ENCODE results near the gene ZNF280B. TPM values are rescaled to one million over a fixed set of nuclear protein-coding genes. Genes with fewer than 3 reads are reported as not detected.
A peak's percentile ranks its signal among the peaks of the same experiment; 100 is the strongest.
"Not testable (repeated sequence)": the region's sequence is repeated elsewhere in the genome, so short reads cannot be mapped to it uniquely, and the experiment has no call there.

Gene ZNF280B
- total and polyA plus RNA-seq, 7 experiments from 2014 or later: 2.1 to 3.6 (median 2.3) TPM

GRCh38 chr22:22510833-22511232 is 2.3 kb upstream of the ZNF280B start:
- Mint-ChIP-seq H3K36me3 (peaks cover 7 to 18% (median 9%) of the 10 kb centered on the region in 5 donors), H3K9me3 (peaks cover 0 to 24% (median 5%) of the 10 kb centered on the region in 11 donors), H3K4me1 (peaks cover 7 to 25% (median 18%) of the 10 kb centered on the region in 7 donors), H3K27me3 (peaks cover 9 to 30% (median 11%) of the 10 kb centered on the region in 5 donors)
- H3K9me3 ChIP-seq (ENCODE audit: control insufficient read depth in 2 of 3, low read length in 3 of 3); H3K4me3 Mint-ChIP-seq; intact Hi-C loops (cut with micrococcal nuclease); H3K36me3 ChIP-seq (ENCODE audit: control insufficient read depth in 2 of 3, insufficient read depth in 3 of 3, low read length in 3 of 3); H3K27ac Mint-ChIP-seq; H3K27ac ChIP-seq (ENCODE audit: low read depth, low read length); POLR2A ChIA-PET; H3K27me3 ChIP-seq (ENCODE audit: control insufficient read depth in 2 of 2, insufficient read depth in 2 of 2, low read length in 2 of 2); H3K4me3 ChIP-seq (ENCODE audit: low read length); ATAC-seq; DNase-seq: not testable (repeated sequence)
- peaks cover 0 to 15% of the 10 kb centered on the region in 2 donors for H3K4me1 ChIP-seq (ENCODE audit: control insufficient read depth in 2 of 2, insufficient read depth in 2 of 2, low read length in 2 of 2)
- CTCF ChIA-PET: interaction anchor here (0.6 kb wide), 1 partner anchor 13 kb away, joined by 3 read pairs; no protein-coding TSS in a partner anchor

- H3K27me3 ChIP-seq (ENCODE audit: control insufficient read depth in 2 of 2, insufficient read depth in 2 of 2, low read length in 2 of 2); H3K36me3 ChIP-seq (ENCODE audit: control insufficient read depth in 2 of 3, insufficient read depth in 3 of 3, low read length in 3 of 3); DNase-seq; H3K27ac ChIP-seq (ENCODE audit: low read depth, low read length); POLR2A ChIA-PET; intact Hi-C loops (cut with micrococcal nuclease); ATAC-seq; CTCF ChIA-PET; H3K9me3 ChIP-seq (ENCODE audit: control insufficient read depth in 2 of 3, low read length in 3 of 3); H3K4me3 ChIP-seq (ENCODE audit: low read length): not testable (repeated sequence)
- Mint-ChIP-seq H3K9me3 (peaks cover 0 to 24% (median 5%) of the 10 kb centered on the region in 11 donors), H3K4me1 (peaks cover 9 to 29% (median 20%) of the 10 kb centered on the region in 7 donors), H3K27ac (peak overlapping the region in 1 of 9 donors; percentile 82), H3K4me3 (peak overlapping the region in 9 of 10 donors; percentile 17 to 88 (median 68)), H3K36me3 (peaks cover 10 to 19% (median 14%) of the 10 kb centered on the region in 5 donors), H3K27me3 (peaks cover 4 to 21% (median 8%) of the 10 kb centered on the region in 5 donors)
- H3K4me1 ChIP-seq (ENCODE audit: control insufficient read depth in 2 of 2, insufficient read depth in 2 of 2, low read length in 2 of 2): peaks cover 0 to 15% of the 10 kb centered on the region in 2 donors
Measured at GRCh38 chr22:22509912-22510311, 1.4 kb upstream of the ZNF280B start.

GRCh38 chr22:22507743-22508273 is 734 bp downstream of the ZNF280B start:
- Histone ChIP-seq H3K4me1 (ENCODE audit: control insufficient read depth in 2 of 2, insufficient read depth in 2 of 2, low read length in 2 of 2) (peaks cover 0 to 15% of the 10 kb centered on the region in 2 donors), H3K4me3 (ENCODE audit: low read length) (peak overlapping the region; percentile 61), H3K36me3 (ENCODE audit: control insufficient read depth in 2 of 3, insufficient read depth in 3 of 3, low read length in 3 of 3) (peaks cover 0 to 3% (median 0%) of the 10 kb centered on the region in 3 experiments), H3K27me3 (ENCODE audit: control insufficient read depth in 2 of 2, insufficient read depth in 2 of 2, low read length in 2 of 2) (no peaks in the 10 kb centered on the region), H3K27ac (ENCODE audit: low read depth, low read length) (peak overlapping the region; percentile 67), H3K9me3 (ENCODE audit: control insufficient read depth in 2 of 3, low read length in 3 of 3) (peaks cover 0 to 5% (median 0%) of the 10 kb centered on the region in 3 experiments)
- Mint-ChIP-seq H3K27ac (peak overlapping the region in 8 of 9 donors; percentile 30 to 79 (median 66)), H3K4me3 (peak overlapping the region; percentile 74 to 91 (median 84)), H3K36me3 (peaks cover 16 to 34% (median 22%) of the 10 kb centered on the region in 5 donors), H3K4me1 (peaks cover 9 to 36% (median 25%) of the 10 kb centered on the region in 7 donors), H3K27me3 (peaks cover 0 to 14% (median 5%) of the 10 kb centered on the region in 5 donors), H3K9me3 (peaks cover 0 to 24% (median 5%) of the 10 kb centered on the region in 11 donors)
- CTCF ChIA-PET: interaction anchor here (1.0 kb wide), 1 partner anchor 18 kb away, joined by 3 read pairs; no protein-coding TSS in a partner anchor
- POLR2A ChIA-PET: no interaction called here
- intact Hi-C loops (cut with micrococcal nuclease): no loop called here
- DNase-seq: peak in 3 of 9 donors; percentile 0 to 21 (median 8)
- ATAC-seq: no peak

GRCh38 chr22:22506736-22507135 is 1.8 kb downstream of the ZNF280B start:
- peaks cover 9 to 36% (median 25%) of the 10 kb centered on the region in 7 donors for H3K4me1 Mint-ChIP-seq
- peaks cover 0 to 24% (median 5%) of the 10 kb centered on the region in 11 donors for H3K9me3 Mint-ChIP-seq
- H3K27ac ChIP-seq (ENCODE audit: low read depth, low read length): no peak overlapping the region
- peaks cover 0 to 3% (median 0%) of the 10 kb centered on the region in 3 experiments for H3K36me3 ChIP-seq (ENCODE audit: control insufficient read depth in 2 of 3, insufficient read depth in 3 of 3, low read length in 3 of 3)
- intact Hi-C loops (cut with micrococcal nuclease): no loop called here
- peaks cover 16 to 45% (median 27%) of the 10 kb centered on the region in 5 donors for H3K36me3 Mint-ChIP-seq
- H3K27ac Mint-ChIP-seq: no peak overlapping the region
- no peak overlapping the region for H3K4me3 ChIP-seq (ENCODE audit: low read length)
- ChIA-PET POLR2A (no interaction called here), CTCF (interaction anchor here (0.6 kb wide), 1 partner anchor 35 kb away, joined by 3 read pairs; no protein-coding TSS in a partner anchor)
- peaks cover 0 to 15% of the 10 kb centered on the region in 2 donors for H3K4me1 ChIP-seq (ENCODE audit: control insufficient read depth in 2 of 2, insufficient read depth in 2 of 2, low read length in 2 of 2)
- ATAC-seq (no peak), DNase-seq (no peak)
- no peaks in the 10 kb centered on the region for H3K27me3 ChIP-seq (ENCODE audit: control insufficient read depth in 2 of 2, insufficient read depth in 2 of 2, low read length in 2 of 2)
- peaks cover 0 to 6% (median 0%) of the 10 kb centered on the region in 5 donors for H3K27me3 Mint-ChIP-seq
- peaks cover 0 to 5% (median 0%) of the 10 kb centered on the region in 3 experiments for H3K9me3 ChIP-seq (ENCODE audit: control insufficient read depth in 2 of 3, low read length in 3 of 3)
- H3K4me3 Mint-ChIP-seq: peak overlapping the region in 7 of 10 donors; percentile 18 to 82 (median 29)

- no peaks in the 10 kb centered on the region for H3K27me3 Mint-ChIP-seq
- no peaks in the 10 kb centered on the region for H3K9me3 ChIP-seq (ENCODE audit: control insufficient read depth in 2 of 3, low read length in 3 of 3)
- H3K27me3 ChIP-seq (ENCODE audit: control insufficient read depth in 2 of 2, insufficient read depth in 2 of 2, low read length in 2 of 2): no peaks in the 10 kb centered on the region
- no peak overlapping the region for H3K4me3 Mint-ChIP-seq
- intact Hi-C loops (cut with micrococcal nuclease): no loop called here
- H3K4me1 Mint-ChIP-seq: peaks cover 0 to 12% (median 0%) of the 10 kb centered on the region in 7 donors
- no peaks in the 10 kb centered on the region for H3K4me1 ChIP-seq (ENCODE audit: control insufficient read depth in 2 of 2, insufficient read depth in 2 of 2, low read length in 2 of 2)
- H3K9me3 Mint-ChIP-seq: no peaks in the 10 kb centered on the region
- no peak overlapping the region for H3K27ac Mint-ChIP-seq
- ChIA-PET POLR2A (no interaction called here), CTCF (no interaction called here)
- H3K4me3 ChIP-seq (ENCODE audit: low read length): no peak overlapping the region
- no peak for DNase-seq
- no peak for ATAC-seq
- no peak overlapping the region for H3K27ac ChIP-seq (ENCODE audit: low read depth, low read length)
- peaks cover 0 to 37% (median 16%) of the 10 kb centered on the region in 5 donors for H3K36me3 Mint-ChIP-seq
- H3K36me3 ChIP-seq (ENCODE audit: control insufficient read depth in 2 of 3, insufficient read depth in 3 of 3, low read length in 3 of 3): peaks cover 0 to 3% (median 0%) of the 10 kb centered on the region in 3 experiments
Measured at GRCh38 chr22:22498267-22498666, 10.3 kb downstream of the ZNF280B start.

GRCh38 chr22:22491589-22491988 is 17.0 kb downstream of the ZNF280B start:
- H3K4me1 Mint-ChIP-seq; H3K9me3 ChIP-seq (ENCODE audit: control insufficient read depth in 2 of 3, low read length in 3 of 3); DNase-seq; H3K9me3 Mint-ChIP-seq; H3K27me3 ChIP-seq (ENCODE audit: control insufficient read depth in 2 of 2, insufficient read depth in 2 of 2, low read length in 2 of 2); H3K4me1 ChIP-seq (ENCODE audit: control insufficient read depth in 2 of 2, insufficient read depth in 2 of 2, low read length in 2 of 2); H3K27ac ChIP-seq (ENCODE audit: low read depth, low read length); H3K4me3 ChIP-seq (ENCODE audit: low read length); H3K27ac Mint-ChIP-seq; POLR2A ChIA-PET; intact Hi-C loops (cut with micrococcal nuclease); H3K4me3 Mint-ChIP-seq; ATAC-seq; CTCF ChIA-PET; H3K27me3 Mint-ChIP-seq: not testable (repeated sequence)
- peaks cover 0 to 35% (median 24%) of the 10 kb centered on the region in 5 donors for H3K36me3 Mint-ChIP-seq
- H3K36me3 ChIP-seq (ENCODE audit: control insufficient read depth in 2 of 3, insufficient read depth in 3 of 3, low read length in 3 of 3): peaks cover 0 to 16% (median 5%) of the 10 kb centered on the region in 3 experiments
